Amniotic epithelial cell (primary cell): ENCODE measurements around the gene ST3GAL4.
"Not testable (repeated sequence)": the region's sequence is repeated elsewhere in the genome, so short reads cannot be mapped to it uniquely, and the experiment has no call there.

Source experiments
- DNase-seq: peaks from one replicate; pipeline ENCODE4 v3.0.0-alpha.2; 2010; ENCODE audit warnings: low read depth

Gene ST3GAL4, protein sequence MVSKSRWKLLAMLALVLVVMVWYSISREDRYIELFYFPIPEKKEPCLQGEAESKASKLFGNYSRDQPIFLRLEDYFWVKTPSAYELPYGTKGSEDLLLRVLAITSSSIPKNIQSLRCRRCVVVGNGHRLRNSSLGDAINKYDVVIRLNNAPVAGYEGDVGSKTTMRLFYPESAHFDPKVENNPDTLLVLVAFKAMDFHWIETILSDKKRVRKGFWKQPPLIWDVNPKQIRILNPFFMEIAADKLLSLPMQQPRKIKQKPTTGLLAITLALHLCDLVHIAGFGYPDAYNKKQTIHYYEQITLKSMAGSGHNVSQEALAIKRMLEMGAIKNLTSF

DNA sequence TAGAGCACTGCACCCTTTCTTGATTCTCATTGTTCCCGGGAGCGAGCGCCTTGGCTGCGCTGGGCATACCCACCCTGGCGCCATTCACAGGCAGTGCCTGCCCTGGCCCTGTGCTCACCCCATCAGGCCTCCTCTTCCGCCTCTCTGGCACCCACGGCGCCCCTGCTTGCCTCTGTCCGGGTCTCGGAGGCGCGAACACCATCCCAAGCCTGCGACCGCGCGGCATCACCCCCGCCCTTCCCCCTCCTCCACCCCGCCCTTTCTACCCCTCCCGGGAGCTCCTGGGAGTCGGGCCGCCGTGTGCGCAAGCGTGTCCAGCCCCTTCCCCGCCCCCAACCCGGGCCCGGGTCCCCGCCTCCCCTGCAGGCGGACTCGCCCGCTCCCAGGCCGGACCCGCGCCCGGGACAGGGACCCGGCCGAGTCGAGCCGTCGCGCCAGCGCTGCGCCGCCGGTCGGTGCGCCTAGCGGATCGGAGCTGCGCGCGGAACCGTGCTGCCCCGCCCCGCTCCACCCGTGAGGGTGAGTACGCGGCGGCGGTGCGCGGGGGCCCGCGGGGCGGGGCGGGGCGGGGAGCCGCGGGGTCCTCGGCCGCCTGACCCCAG is at the start of gene ST3GAL4:
ST3GAL4 (plus strand) TSS at position 363 of the 602 bp plus-strand sequence. CDS start 50,470 bp downstream, outside the sequence.
- peak; percentile 58 for DNase-seq

DNA sequence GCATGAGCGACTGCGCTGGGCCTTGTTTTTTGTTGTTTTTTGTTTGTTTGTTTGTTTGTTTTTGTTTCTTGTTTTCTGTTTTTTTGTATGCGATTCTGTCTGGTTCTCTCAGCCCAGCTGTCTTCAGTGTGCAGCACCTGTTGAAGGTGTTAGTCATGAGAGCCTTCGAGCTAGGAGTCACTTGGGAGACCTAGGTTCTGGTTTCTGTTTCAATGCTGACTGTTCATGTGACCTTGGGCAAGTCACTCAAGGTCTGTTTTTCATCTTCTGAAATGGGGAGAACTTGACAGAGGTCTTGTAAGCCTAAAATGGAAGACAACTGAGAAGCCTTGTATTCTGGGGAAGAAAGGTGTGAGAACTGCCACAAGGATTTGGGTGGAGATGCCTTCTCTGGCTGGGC is 49.8 kb upstream of the ST3GAL4 start:
- no peak for DNase-seq

DNA sequence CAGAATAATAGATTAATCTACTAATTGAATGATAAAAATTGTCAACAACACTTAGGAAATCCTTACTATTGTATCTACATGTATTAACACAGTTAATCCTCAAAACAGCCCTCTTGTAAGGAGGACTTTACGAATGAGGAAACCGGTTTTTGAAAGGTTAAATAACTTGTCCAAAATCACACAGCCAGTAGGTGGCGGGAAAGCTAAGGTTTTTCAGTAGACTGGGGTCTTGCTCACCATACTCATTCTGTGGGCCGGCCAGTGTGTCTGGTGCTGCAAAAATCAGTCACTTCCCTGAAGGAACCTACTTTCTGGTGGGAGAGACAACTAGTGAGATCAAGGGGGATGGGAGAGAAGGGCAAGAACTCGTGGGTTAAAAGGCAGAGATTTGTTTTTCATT is 47.8 kb upstream of the ST3GAL4 start:
- DNase-seq: peak; percentile 51

DNA sequence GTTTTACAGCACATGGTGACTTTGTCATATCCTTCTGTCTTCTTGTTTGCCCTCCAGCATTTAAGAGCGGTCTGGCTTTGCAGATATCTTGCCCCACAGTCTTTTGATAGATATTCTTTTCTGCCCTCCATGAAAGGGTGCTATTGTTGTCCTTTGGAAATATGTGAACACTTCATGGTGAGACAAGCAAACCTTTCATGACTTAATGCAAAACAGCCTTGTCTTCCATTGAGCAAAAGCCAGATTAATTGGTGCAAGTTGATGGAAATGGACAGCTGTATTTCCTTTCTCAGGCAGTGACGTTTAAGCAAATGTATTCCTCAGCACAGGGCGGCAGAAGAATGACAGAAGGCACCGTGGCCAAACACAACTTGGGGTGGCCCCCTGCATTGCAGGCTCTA is 47.2 kb upstream of the ST3GAL4 start:
- DNase-seq: no peak

DNA sequence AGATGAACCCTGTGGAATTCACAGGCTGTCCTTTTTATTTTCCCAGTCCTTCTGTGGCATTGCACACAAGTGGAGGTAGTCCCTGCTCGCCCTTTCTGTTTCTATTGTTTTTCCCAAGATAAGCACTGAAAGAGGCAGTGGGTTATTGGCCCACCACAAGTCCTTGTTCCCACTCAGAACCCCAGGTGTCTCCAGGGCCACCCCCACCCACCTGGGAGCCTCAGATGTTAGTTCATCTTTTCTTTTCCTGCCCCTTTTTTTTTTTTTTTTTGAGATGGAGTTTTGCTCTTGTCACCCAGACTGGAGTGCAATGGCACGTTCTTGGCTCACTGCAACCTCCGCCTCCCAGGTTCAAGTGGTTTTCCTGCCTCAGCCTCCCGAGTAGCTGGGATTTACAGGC is 46.7 kb upstream of the ST3GAL4 start:
- DNase-seq: not testable (repeated sequence)

DNA sequence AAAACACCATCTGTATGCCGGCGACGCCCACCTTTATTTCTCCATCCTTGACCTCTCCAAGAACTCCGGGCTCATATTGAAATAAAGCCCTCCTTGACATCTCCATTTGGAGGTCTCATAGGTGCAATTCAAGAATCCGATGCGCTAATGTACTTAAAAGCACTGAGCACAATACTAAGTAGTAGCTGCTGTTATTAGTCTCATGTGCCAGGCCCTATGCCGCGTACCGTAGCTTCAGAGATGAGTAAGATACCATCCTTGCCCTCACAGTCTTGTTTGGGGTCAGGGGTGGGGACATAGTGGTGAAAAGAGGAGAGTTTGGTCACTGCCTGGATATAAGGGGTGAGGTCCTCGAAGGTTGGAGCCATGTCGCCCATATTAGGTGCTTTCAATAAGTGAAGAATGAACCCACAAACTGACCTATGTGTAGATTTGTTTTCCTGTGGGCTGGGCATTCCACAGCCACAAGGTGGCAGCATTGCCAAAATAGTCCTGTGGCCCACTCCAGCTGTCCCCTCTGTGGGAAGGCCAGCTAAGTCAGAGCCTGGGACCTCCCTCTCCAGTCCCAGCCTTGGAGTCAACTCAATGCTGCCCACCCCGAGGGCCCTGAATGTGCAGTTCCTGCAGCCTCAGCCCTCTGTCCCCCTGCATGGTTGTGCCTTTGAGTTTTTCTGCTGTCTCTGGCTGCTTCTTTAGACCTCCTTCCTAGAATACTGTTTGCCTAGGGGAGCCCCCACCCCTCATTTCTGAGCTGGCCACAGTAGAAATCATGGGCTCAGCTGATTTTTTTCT is 45.1 kb upstream of the ST3GAL4 start:
- peak; percentile 59 for DNase-seq

DNA sequence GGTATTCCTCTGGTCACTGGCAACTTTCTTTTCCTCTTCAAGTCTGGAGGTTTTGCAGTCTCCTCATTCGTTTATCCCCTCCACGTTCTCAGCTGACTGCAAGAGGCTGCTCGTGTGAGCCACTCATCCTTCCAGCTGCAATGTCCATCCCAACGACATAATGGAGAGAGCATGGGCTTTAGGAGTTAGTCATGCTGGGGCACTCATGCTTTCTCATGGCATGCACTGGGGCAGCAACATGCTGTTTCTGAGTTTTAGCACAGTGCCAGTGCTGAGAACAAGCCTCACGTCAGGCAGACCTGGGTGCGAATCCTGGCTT is 44.5 kb upstream of the ST3GAL4 start:
- peak; percentile 23 for DNase-seq

DNA sequence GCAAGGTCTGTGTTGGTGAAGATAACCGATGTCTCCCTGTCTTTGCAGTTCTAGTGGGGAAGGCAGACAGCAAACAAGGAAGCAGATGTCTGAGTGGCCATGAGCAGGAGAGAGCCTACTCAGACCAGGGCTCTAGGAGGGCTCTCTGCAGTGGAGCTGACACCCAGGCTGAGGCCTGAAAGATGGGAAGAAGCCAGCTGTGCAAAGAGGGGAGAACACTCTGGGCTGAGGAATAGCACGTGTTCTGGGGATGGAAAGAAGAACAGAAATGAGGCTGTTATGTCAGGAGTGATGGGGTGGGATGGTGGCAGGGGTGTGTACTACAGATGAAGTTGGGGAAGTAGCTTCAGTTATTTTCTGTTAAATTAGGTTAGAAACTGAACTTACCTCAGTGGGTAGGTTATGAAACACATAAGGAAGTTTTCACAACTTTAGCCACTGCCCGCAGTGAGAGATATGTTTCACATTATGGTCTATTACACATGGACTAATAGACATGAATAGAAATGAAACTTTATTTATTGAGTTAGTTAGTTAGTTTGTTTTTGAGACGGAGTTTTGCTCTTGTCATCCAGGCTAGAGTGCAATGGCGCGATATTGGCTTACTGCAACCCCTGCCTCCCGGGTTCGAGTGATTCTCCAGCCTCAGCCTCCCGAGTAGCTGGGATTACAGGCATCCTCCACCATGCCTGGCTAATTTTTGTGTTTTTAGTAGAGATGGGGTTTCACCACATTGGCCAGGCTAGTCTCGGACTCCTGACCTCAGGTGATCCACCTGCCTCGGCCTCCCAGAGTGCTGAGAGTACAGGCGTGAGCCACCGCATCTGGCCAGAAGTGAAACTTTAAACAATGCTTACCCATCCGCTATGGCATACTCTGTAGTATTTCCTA is 43.8 kb upstream of the ST3GAL4 start:
- DNase-seq: peak; percentile 46

DNA sequence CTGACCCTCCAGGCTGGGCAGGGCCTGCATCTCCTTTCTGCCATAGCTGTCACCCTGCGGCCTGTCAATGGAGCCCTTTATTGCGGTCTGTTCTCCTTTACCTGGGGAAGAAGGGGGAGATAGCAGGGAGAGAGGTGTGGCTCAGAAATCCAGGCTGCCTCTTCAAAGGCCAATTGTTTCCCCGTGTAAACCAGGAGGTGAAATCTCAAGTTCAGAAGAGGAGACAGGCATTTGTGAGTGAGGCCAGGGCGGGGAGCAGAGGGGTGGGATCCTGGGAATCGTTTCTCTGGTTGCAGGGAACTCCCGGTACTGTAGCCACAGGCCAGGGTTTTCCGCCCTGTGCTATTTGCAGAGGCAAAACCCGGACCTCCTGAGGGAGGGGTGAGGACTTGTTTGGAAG is 42.5 kb upstream of the ST3GAL4 start:
- DNase-seq: no peak

DNA sequence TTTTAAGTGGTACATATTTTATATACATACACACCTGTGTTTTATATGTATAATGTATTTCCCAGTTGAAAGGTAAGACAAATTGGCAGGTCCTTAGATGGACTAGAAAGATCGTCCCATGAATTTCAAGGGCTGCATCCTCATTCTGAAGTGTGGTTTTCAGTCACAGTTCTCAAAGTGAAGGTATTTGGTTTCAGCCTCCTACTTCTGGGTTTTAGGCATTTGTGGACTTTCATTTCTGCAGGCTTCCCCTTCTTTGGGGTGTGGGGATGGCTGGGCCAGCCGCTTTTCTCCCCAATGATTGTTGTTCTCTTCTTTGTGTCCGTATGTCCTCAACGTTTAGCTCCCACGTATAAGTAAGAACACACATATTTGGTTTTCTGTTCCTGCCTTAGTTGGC is 41.7 kb upstream of the ST3GAL4 start:
- no peak for DNase-seq

DNA sequence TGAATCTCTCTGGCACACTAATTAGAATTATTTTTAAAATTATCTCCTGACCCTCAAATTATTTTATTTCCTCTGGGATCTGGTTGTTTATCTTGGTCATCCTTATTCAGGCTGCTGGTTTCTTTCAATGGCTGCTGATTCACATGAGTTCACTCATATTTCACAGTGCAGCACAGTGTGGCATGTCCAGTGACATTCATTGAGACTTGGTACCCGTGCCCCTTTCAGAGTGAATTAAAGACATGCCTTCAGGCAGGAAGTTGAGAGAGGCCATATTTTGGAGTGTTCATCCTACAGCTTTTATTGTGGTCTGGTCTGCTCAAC is 38.1 kb upstream of the ST3GAL4 start:
- DNase-seq: no peak

DNA sequence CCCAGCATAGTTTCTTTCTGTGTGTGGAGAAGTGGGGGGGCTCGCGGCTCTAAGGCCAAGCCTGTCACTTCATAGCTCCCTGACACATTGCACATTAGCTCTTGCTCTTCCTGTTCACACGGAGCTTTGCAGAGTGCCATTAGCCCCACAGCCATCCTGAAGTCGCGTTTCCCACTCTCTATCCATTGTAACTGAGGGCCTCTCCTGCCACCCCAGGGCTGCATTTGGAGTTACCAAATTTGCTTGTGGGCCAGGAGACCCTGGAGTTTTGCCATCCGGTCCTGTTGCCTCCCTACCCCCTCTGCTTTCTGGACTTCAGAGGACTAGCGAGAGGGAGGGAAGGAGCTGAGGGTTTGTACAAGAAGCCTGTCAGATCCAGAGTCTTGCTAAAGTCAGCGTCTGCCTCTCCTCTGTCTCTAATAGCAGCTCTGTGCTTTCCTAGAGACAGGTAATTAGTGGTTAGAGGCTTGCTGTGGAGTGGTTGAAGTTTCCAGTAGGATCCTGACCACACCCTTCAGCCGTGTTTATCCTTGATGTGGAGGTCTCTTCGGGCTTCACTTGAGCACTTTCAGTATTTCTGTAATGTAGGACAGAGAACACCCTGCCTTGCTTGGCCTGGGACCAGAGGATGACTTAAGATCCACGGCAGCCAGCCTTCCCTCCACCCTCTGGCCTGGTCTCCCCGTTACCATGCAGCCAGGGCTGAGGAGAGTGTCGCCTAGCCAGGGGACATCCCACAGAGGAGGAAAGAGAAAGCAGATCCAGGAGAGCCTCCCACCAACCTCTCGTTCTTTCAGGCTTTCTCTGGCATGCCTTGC is 37.5 kb upstream of the ST3GAL4 start:
- DNase-seq: peak; percentile 76

DNA sequence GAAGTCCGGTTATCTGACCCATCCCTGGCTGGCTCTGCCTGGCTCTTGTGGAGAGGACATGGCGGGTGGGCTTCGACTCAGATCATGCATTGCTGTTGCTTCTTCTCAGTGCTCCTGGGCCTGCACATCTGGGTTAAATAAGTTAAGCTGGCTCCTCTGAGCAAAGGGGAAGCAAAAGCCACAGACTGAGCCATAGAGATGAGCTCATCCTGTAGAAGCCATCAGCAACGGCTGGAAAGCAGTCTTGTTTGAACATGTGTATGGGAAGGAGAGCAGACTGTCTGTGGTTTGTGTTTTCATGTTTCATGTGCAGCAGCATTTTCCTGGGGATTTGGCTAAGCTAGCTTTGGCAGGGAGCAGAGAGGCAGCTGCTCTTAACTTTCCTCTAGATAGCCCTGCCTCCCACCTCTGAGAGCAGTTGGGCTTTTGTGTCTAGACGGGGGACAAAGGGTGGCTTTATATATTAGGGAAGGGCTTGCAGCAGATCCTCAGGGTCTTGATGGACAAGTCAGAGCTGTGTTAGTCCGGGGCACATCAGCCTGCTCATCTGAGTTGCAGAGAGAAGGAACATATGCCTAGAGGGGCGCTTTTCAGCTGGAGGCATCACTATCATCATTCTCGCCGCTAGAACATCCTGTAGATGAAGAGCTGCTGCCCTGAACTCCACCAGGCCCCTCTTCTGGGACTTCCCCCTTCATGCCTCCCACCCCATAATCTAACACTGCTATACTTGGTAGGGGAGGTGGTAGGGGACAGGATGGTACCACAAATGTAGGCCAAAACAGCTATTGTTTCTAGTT is 36.7 kb upstream of the ST3GAL4 start:
- DNase-seq: peak; percentile 96

DNA sequence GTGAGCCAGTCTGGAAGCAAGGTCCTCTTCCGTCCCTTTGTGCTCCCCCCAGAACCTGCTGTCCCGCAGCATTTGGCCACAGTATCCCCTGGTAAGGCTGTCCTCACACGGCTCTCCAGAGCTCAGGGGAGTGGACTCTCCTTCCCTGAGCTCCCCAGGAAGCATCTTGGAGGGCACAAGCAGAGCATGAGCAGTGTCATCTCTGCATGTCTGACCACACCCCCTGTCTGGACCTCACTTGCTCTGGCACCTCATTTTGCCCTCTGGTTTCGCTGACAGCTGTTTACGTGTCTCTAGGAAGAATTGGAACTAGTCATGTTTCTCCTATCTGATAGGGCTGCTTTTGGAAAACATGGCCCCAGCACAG is 36.1 kb upstream of the ST3GAL4 start:
- no peak for DNase-seq

DNA sequence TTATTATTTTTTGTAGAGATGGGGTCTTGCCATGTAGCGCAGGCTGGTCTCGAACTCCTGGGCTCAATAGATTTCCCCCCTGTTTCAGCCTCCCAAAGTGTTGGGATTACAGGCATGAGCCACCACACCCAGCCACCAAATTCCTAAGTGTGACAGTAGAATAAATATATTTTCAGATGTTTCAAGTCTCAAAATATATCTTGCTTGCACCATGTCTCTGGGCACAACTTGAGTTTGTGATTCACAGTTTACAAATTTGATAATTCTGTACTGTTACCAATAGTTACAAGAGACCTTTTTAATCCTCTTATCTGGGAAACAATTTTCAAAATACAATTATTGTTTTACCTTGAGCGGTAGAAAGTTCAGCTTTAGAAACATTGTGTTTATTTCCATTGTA is 32.5 kb upstream of the ST3GAL4 start:
- DNase-seq: no peak

DNA sequence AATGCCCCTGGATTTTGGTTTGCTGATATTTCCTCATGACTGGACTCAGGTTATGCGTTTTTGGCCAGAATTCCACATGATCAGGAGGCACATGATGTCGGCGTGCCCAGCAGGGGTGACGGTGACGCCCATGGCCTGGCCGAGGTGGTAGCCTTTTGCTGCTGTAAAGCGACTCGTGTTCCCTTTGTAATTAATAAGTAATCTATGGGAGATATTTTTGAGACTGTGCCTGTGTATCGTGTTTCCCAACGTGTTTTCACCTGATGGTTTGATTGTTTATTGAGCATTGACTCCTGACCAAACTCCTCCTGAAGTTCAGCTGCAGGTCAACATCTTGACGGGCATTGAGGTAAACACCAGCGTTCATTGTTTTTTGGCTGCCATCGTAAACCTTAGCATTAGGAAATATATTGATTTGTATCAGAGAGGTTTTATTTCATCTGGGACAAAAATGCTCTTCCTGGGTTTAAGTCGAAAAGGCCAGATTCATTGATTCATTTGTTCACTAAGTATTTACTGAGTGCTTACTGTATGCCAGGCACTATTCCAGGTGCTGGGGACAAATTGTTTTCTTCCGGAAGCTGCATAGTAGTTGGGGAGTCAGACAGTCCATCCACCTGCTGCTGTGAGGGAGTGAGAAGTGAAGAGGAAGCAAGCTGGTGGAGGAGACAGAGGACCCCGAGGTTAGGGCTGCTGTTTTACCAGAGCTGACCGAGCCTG is 28.0 kb upstream of the ST3GAL4 start:
- no peak for DNase-seq

DNA sequence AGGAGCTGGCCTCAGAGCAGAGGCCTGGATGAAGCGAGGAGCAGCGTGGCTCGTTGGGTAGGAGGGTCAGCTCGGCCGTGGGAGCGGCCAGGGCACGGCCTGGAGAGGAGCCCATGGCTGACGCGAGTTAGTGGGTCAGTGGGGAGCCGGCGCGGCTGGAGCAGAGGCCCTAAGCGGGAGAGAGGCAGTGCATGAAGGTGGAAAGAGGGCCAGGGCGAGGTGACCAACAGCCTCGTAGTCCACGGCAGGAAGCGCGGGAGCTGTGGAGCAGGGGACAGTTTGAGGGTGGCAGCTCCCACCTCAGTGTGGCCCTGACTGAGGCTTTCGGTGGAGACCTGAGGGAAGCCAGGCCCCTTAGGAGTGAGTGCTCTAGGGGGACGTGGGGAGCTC is 27.5 kb upstream of the ST3GAL4 start:
- no peak for DNase-seq

DNA sequence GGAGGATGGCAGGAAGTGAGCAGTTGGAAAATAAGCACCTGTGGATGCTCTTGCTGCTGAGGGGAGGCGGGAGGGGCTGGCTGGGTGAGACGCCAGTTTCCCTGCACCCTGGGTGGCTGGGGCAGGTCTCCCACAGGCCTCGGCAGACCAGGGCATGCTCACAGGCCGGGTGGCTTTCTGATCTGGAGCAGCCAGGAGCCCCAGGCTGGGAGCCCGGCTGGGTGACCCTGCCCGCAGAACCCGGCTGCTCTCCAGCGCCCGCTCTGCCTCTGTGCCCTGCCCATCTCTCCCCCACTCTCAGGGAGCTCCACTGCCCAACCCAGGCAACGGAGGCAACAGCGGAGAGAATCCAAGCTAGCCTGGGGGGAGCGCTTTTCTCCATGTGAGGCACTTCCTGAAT is 27.0 kb upstream of the ST3GAL4 start:
- DNase-seq: no peak

DNA sequence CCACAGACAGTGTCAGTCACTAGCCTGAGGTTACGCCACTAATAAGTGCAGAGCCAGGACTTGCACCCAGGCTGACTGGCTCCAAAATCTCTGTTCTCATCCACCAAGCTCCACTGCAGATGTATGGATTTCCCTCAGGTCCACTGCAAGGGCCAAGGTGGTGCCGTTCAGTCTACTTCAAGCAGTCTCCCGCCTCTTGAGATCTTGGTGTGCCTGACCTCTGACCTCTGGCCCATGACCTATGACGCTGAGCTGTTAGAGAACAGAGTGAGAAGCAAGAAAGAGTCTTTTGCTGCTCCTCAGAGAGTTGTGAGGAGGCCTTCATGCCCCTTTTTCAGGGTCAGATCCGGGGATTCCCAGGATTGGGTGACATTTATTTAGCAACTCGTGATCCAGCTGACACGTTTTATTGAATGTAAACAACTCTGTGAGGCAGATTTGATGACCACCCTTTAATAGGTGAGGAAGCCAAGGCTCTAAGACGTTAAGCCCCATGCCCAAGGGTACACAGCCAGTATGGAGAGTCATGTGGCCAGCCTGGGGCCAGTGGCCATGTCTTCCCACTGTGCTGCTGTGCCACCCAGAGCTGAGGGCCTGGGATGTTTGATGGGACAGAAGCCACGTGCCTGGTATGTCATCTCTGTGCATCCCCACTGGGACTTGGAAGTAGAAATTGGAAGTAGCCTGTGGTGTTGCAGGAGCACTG is 26.4 kb upstream of the ST3GAL4 start:
- no peak for DNase-seq
